K562 (cell line): ENCODE results near the gene ATXN7L1. TPM values are rescaled to one million over a fixed set of nuclear protein-coding genes. Genes with fewer than 3 reads are reported as not detected.

Source experiments
- CBFB ChIP-seq: sonication (generic); formaldehyde crosslinking; IDR thresholded peaks from 2 replicates; pipeline ENCODE4 v1.4.0; 2020; ENCODE audit warnings: mild to moderate bottlenecking, missing genetic modification reagents
- CCAR2 ChIP-seq: fragments of 200-400 bp; formaldehyde crosslinking; IDR thresholded peaks from 2 replicates; pipeline ENCODE4 v1.6.1; 2017; ENCODE audit warnings: mild to moderate bottlenecking, low read depth, low read length
- ELF1 ChIP-seq: fragments of 200-800 bp; sonication (Bioruptor generic); IDR thresholded peaks from 2 replicates; pipeline ENCODE4 v1.6.1; 2016; ENCODE audit warnings: missing genetic modification characterization, missing compliant biosample characterization
- FIP1L1 ChIP-seq: fragments of 200-400 bp; formaldehyde crosslinking; IDR thresholded peaks from 2 replicates; pipeline ENCODE4 v1.6.1; 2018; ENCODE audit warnings: mild to moderate bottlenecking, low read depth, low read length; ENCODE audit not compliant: poor library complexity, severe bottlenecking
- NR3C1 ChIP-seq: sonication (generic); formaldehyde crosslinking; IDR thresholded peaks from 2 replicates; pipeline ENCODE4 v1.8.1; 2022; ENCODE audit warnings: missing genetic modification reagents
- POLR2AphosphoS5 ChIP-seq: IDR thresholded peaks from 2 replicates; pipeline ENCODE4 v1.6.1; 2011; ENCODE audit warnings: mild to moderate bottlenecking, low read depth, low read length, moderate library complexity; ENCODE audit not compliant: control insufficient read depth, insufficient read depth
- RBBP5 ChIP-seq: fragments of 200-600 bp; sonication (generic); IDR thresholded peaks from 2 replicates; pipeline ENCODE4 v1.6.1; 2012; ENCODE audit warnings: borderline replicate concordance, mild to moderate bottlenecking, low read length, control low read depth, inconsistent platforms; ENCODE audit not compliant: insufficient read depth, poor library complexity, severe bottlenecking
- RHOXF2B ChIP-seq: fragments of 250-450 bp; sonication (Bioruptor Pico); conservative IDR thresholded peaks from 2 replicates; pipeline ENCODE4 v1.5.1; 2021
- SMARCC2 ChIP-seq: fragments of 450-650 bp; IDR thresholded peaks from 2 replicates; pipeline ENCODE4 v1.6.1; 2017; ENCODE audit warnings: antibody characterized with exemption, moderate library complexity, mild to moderate bottlenecking, low read depth
- TBL1XR1 ChIP-seq, 2 experiments: IDR thresholded peaks; 2 replicates each; pipeline ENCODE4 v1.6.1; 2012; ENCODE audit warnings: improper control_type of control experiment in 2 of 2, low read length in 2 of 2, mild to moderate bottlenecking in 1 of 2
- ZNF24 ChIP-seq: fragments of 450-650 bp; IDR thresholded peaks from 2 replicates; pipeline ENCODE4 v1.6.1; 2016
- polyA plus RNA-seq, 8 experiments: library from polyadenylated mRNA; depleted of rRNA in 4 of 8; stranded (reverse) in 5 of 8; unstranded in 3 of 8; fragments of >200 nt; fragmentation: Nextera tagmentation in 2 of 8; fragmentation: Illumina TruSeq in 1 of 8; extraction: Ambion mirVana in 2 of 8; extraction: Trizol in 1 of 8; gene quantifications; 2 replicates each; pipeline versions ENCODE4 v1.2.1 to v1.2.3, GENCODE V29; 2011 to 2014; ENCODE audit warnings: inconsistent platforms in 1 of 8, missing spikeins in 1 of 8
- total RNA-seq, 7 experiments: library from RNA; depleted of rRNA in 6 of 7; stranded (reverse); fragments of >200 nt in 6 of 7; fragmentation: Illumina TruSeq in 2 of 7; extraction: Trizol in 2 of 7; gene quantifications; 2 replicates each; pipeline versions ENCODE4 v1.2.1 to v1.2.3, GENCODE V29; 2011 to 2021; ENCODE audit warnings: low replicate concordance in 1 of 7
- TF ChIP-seq, protein P1 (sequence below): fragments of 250-450 bp; sonication (Bioruptor Pico); IDR thresholded peaks from 2 replicates; pipeline ENCODE4 v1.5.0; 2022; ENCODE audit warnings: mild to moderate bottlenecking
- TF ChIP-seq, protein P2 (sequence below): fragments of 200-800 bp; sonication (Bioruptor generic); IDR thresholded peaks from 2 replicates; pipeline ENCODE4 v1.6.1; 2017; ENCODE audit warnings: missing genetic modification characterization, missing compliant biosample characterization
- TF ChIP-seq, protein P3 (sequence below): sonication (generic); formaldehyde crosslinking; IDR thresholded peaks from 2 replicates; pipeline ENCODE4 v1.9.0; 2022; ENCODE audit warnings: mild to moderate bottlenecking, missing genetic modification reagents
- TF ChIP-seq, protein P4 (sequence below): fragments of 250-450 bp; sonication (Bioruptor Pico); IDR thresholded peaks from 2 replicates; pipeline ENCODE4 v1.9.0; 2021; ENCODE audit warnings: mild to moderate bottlenecking, inconsistent platforms

The ATXN7L1 gene
- total and polyA plus RNA-seq, 9 of the 15 experiments (the other 6 are each of a cell fraction or from before 2014, with no cell fraction given), result 6.6 to 13.7 (median 10.7) TPM

DNA sequence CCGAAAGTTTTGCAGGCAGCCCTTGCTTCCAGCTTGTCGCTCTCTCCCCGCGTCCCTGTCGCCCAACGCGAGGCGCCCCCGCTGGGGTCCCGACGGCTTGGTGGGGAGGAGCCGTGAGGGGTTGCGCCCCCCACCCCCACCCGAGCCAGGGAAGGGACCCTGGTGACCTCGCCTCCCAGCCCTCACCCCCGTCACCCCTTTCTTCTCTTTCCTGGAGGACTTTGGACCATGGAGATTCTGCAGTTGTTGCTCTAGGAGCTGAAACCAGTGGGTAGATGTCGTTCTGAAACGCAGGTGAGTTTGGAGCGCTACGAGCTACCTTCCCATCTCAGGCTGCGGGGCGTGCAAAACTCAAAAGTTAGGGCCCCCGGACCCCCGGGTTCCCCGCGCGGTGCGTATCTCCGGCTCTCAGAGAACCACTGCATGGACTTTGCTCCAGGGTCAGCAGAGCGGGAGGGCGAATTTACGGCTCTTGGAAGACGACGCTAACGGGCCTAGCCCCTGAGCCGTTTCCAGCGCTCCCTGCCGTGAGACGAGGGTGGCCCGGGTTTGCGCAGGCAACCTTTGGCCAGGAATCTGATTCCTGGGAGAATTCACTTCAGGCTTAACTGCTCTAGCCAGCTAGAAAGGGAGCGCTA lies 684 bp upstream of the ATXN7L1 start (continued):
- TF ChIP-seq, protein P1, sequence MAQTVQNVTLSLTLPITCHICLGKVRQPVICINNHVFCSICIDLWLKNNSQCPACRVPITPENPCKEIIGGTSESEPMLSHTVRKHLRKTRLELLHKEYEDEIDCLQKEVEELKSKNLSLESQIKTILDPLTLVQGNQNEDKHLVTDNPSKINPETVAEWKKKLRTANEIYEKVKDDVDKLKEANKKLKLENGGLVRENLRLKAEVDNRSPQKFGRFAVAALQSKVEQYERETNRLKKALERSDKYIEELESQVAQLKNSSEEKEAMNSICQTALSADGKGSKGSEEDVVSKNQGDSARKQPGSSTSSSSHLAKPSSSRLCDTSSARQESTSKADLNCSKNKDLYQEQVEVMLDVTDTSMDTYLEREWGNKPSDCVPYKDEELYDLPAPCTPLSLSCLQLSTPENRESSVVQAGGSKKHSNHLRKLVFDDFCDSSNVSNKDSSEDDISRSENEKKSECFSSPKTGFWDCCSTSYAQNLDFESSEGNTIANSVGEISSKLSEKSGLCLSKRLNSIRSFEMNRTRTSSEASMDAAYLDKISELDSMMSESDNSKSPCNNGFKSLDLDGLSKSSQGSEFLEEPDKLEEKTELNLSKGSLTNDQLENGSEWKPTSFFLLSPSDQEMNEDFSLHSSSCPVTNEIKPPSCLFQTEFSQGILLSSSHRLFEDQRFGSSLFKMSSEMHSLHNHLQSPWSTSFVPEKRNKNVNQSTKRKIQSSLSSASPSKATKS (CRISPR knock-in tag), result no peak
- TF ChIP-seq ZNF24 (no peak), NR3C1 (CRISPR knock-in tag) (no peak), CCAR2 (no peak), ELF1 (tag) (no peak), RBBP5 (peak; percentile 9), TBL1XR1 (IDR thresholded peaks at IDR 0.05; ENCODE audit: low read length in 2 of 2) (no peak), FIP1L1 (peak; percentile 40), POLR2AphosphoS5 (no peak), SMARCC2 (no peak), CBFB (CRISPR knock-in tag) (no peak), RHOXF2B (CRISPR knock-in tag) (no peak)
- TF ChIP-seq, protein P2, sequence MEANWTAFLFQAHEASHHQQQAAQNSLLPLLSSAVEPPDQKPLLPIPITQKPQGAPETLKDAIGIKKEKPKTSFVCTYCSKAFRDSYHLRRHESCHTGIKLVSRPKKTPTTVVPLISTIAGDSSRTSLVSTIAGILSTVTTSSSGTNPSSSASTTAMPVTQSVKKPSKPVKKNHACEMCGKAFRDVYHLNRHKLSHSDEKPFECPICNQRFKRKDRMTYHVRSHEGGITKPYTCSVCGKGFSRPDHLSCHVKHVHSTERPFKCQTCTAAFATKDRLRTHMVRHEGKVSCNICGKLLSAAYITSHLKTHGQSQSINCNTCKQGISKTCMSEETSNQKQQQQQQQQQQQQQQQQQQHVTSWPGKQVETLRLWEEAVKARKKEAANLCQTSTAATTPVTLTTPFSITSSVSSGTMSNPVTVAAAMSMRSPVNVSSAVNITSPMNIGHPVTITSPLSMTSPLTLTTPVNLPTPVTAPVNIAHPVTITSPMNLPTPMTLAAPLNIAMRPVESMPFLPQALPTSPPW (CRISPR knock-in tag), result no peak
- TF ChIP-seq, protein P3, sequence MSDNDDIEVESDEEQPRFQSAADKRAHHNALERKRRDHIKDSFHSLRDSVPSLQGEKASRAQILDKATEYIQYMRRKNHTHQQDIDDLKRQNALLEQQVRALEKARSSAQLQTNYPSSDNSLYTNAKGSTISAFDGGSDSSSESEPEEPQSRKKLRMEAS (CRISPR knock-in tag), result no peak
- TF ChIP-seq, protein P4, sequence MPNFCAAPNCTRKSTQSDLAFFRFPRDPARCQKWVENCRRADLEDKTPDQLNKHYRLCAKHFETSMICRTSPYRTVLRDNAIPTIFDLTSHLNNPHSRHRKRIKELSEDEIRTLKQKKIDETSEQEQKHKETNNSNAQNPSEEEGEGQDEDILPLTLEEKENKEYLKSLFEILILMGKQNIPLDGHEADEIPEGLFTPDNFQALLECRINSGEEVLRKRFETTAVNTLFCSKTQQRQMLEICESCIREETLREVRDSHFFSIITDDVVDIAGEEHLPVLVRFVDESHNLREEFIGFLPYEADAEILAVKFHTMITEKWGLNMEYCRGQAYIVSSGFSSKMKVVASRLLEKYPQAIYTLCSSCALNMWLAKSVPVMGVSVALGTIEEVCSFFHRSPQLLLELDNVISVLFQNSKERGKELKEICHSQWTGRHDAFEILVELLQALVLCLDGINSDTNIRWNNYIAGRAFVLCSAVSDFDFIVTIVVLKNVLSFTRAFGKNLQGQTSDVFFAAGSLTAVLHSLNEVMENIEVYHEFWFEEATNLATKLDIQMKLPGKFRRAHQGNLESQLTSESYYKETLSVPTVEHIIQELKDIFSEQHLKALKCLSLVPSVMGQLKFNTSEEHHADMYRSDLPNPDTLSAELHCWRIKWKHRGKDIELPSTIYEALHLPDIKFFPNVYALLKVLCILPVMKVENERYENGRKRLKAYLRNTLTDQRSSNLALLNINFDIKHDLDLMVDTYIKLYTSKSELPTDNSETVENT (CRISPR knock-in tag), result no peak
